NCI-H1092 treated with DMSO at 0.1 percent for 48 hours (cell line): ENCODE data around the gene UGCG.
"Not testable (repeated sequence)": the region's sequence is repeated elsewhere in the genome, so short reads cannot be mapped to it uniquely, and the experiment has no call there.

ENCODE experiments used
- DNase-seq: peaks from one replicate; lab custom pipeline; 2025; lab: John Stamatoyannopoulos, UW

UGCG gene

GRCh38 chr9:111919875-111920274 is 23.3 kb downstream of the UGCG start:
- no peak for DNase-seq

DNA sequence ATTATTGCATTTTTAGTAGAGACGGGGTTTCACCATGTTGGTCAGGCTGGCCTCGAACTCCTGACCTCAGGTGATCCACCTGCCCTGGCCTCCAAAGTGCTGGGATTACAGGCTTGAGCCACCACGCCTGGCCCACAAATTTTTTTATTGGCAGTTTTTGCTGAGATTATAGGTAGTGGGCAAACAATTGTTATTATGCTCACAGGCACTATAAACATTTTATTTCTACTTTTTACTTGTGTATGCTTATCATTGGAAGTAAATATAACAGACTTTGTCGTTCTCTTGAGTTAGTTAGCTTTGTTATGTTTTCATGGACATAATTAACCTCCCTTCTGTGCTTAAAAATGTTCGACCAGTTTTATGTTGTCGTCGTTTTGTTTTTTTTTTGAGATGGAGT is 23.9 kb downstream of the UGCG start:
- no peak for DNase-seq

DNA sequence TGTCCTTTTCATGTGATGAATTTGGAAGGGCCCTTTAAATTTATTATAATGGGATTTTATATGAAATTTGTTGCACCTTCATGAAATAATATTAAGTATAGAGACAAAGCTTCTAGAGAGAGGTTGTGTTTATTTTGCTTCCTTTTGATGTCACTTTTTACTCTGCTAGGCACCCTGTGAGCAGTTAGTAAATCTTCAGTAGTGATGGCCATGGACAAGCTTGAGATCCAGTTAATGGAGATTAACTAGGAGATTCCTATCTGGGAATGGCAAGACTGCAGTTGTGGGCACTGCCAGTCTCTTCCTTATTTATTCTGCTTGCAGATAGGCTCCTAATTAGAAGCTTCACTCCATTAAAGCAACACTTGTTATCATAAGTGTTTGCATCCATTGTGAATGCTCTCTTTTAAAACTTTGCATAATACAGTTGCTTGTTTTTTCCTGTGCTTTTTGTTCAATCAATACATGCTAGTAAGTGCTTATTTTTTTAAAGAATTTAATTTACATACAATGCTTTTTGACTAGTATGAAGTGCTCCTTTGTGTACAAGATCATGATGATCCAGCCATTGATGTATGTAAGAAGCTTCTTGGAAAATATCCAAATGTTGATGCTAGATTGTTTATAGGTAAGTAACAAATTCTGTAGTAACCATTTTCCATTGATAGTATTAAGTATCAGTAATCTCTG is 25.9 kb downstream of the UGCG start:
- DNase-seq = peak; percentile 21

DNA sequence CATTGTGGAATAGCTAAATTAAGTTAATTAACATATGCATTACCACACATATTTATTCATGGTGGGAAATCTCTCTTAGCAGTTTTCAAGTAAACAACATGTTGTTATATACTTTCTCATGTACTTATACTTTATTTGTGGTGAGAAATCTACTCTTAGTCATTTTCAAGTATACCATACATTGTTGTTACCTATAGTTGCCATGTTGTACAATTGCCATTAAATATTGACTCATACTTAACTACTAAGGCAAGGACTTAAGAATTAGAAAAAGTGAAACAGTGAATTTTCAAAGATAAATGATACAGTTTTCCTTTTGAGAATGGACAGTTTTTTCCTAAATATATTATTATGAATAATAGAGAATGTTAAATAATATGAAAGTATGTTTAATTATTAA is 27.7 kb downstream of the UGCG start:
- no peak for DNase-seq

DNA sequence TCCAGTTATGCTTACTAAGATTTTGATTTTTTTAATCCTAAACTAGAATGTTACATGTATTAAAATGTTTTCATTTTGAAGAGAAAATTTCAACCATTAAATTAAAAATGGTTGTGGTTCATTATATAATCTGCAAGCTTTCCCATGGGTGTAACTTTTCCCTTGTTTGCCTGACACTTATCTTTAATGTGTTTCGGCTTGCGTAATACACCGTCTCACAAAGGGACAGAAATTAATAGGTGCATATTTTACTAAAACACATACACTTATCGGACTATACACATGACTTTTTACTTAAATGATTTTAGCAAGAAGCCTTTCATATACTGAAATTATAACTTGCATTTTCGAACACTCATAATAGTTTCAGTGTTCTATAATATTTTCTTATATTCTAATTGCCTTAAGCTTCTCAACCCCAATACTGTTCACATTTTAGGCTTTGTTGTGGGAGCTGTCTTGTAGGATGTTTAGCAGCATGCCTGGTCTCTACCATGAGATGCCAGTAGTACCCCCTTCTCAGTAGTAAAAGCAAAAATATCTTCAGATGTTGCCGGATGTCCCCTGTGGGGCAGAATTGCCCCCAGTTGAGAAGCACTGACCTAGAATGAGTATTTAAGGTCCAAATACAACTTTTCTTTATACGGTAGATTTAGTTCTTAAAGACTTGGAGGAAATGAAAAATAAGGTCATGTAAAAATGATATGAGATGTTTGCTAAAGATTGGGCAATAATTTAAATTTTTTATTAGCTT is 28.6 kb downstream of the UGCG start:
- no peak for DNase-seq

DNA sequence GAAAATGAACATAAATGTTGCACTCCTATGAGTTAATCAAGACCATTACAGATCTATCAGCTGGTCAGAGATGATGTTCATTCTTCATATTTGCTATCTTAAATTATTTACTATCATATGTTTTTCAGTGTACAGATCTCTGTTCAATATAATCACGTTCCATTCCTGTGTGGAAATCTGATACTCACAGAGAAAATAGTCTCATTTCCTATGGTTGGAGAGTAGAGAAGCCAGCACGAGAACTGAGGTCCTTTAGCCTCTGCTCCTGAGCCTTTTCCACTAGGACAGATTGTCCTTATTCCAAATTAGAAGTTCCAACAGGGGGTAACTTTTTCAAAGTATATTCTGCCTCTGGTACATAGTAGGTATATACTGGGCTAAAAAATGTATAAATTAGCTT is 29.2 kb downstream of the UGCG start:
- DNase-seq = no peak

DNA sequence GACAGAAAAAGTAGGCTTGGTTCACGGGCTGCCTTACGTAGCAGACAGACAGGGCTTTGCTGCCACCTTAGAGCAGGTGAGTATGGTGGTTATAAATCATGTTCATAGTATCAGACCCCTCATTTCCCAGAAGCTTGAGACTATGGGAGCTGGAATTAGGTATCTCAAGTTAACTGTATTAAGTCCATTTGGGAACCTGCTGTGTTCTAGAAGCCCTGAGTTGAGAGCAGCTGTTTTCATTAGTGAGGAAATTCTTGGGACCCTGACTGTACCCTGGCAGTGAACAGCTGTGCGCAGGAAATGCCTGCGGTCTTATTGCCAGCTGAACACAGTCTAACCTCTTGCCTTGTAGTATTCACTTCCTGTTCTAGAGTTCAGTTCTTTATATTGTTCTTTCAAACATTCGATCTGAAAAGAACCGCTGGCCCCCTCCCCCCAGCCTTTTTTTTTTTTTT is 29.8 kb downstream of the UGCG start:
- no peak for DNase-seq

DNA sequence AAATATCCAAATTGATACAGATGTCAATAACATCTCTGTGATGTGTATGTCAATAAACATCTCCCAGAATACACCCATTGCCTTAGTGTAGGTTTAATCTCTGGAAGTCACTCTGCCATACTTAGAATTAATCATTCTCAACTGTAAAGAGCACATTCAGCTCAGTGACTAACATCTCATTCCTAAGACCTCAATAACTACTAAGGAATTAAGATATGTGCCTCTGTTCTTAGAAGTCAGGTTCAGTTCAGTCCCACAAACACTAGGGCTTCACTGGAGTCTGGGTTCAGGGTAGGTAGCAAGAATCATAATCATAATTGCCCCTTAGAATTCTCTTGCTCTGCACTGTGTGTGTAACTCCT is 31.7 kb downstream of the UGCG start:
- no peak for DNase-seq

DNA sequence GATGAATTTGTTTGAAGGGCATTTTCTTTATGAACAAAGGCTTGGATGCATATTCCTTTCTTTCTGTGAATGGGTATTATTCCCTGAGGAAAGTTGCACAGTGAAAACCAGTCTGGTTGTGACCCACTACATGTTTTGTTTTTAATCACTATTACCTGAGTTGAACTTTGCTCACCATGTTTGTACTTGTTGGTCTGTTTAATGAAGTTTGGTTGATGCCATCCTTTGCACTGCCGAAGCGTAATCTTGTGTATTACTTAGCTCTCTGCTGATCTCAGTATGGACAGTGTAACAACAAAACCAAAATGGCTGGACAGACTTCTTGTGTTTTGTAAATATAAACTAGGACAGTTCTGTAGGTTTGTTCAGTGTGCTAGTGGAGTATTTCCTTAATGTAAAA is 38.1 kb downstream of the UGCG start:
- no peak for DNase-seq

DNA sequence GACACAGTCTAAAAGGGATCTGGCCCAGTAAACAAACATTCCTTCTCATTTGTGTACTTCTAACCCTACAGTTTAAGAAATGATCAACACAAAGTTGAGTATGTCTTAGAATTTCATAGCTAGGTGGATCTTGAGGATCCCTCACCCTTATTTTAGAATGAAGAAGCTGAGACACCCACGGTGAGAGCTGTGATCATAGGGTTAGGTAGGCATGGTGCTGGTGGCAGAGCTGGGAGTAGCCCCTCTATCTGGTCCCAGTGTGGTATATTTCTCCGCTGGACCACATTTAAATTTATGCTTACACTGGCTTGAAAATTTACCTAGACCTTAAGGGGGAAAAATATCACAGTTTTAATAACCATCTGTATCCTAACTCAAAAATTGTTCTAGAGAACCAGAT is 39.8 kb downstream of the UGCG start:
- no peak for DNase-seq

DNA sequence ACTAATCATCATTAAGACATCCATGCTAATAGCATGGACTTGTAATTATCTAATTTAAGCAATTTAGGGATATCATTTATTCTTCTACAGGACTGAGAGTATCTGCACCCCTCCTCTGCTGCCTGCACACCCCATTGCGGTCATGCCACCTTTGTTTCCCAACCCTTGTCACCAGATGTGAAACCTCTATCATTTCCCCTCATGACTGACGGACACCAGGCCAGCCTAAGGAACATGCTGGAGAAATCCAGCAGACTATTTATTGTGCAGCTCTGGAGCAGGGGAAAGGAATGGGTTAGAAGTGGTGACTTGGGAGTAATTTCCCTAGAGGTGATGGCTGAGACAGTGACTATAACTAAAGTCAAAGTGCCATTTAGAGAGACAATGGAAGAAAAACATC is 40.7 kb downstream of the UGCG start:
- no peak for DNase-seq

- no peak for DNase-seq
Measured at GRCh38 chr9:111937781-111938426, 41.3 kb downstream of the UGCG start.

DNA sequence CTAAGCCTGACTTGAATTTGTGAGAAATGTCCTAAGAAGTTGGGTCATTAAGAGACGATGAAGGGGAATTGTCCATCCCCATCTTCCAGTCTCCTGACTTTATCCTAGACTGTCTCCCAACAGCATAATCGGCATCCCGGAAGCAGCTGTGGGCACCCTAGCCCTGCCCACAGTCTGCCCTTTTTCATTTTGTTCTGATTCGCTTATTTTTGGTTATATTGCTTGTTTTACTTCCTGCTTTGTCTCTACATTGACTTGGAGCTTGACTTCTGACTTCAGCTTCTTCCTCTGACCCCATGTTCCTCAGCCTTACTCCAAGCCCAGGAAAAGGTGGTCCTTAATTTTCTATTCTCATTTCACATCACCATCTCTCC is 41.8 kb downstream of the UGCG start:
- DNase-seq = no peak

- DNase-seq = no peak
Measured at GRCh38 chr9:111939322-111939721, 42.7 kb downstream of the UGCG start.

GRCh38 chr9:111940697-111941096 is 44.1 kb downstream of the UGCG start:
- DNase-seq = no peak

DNA sequence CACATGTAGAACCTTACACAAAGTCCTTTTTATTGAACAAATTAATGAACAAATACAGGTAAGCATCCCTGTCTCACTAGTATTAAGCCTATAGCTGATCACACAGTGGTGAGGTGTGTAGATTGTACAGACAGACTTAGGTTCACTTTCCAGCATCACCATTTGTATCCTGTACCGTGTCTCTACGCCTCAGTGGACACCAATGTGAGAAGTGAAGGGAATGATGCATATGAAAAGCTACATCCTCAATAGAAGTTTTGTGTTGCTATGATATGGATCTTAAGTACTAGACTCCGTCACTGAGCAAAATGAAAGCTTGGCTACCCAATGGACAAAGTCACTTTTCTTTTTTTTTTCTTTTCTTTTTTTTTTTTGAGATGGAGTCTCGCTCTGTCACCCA is 46.6 kb downstream of the UGCG start:
- DNase-seq = no peak

DNA sequence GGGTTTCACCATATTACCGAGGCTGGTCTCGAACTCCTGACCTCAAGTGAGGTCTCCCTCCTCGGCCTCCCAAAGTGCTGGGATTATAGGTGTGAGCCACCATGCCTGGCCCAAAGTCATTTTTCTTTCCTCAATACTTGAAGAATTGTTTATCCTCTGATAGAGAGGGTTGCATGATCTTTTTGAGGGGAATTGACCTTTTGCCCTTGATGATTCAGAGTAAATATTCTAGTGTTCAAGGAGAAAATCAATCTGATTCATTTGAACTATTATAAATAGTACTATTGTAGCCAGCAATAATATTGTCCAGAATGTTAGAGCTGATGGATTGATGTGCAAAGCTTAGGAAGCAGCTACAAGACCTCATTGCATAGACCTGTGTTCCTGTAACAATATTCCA is 47.1 kb downstream of the UGCG start:
- no peak for DNase-seq

DNA sequence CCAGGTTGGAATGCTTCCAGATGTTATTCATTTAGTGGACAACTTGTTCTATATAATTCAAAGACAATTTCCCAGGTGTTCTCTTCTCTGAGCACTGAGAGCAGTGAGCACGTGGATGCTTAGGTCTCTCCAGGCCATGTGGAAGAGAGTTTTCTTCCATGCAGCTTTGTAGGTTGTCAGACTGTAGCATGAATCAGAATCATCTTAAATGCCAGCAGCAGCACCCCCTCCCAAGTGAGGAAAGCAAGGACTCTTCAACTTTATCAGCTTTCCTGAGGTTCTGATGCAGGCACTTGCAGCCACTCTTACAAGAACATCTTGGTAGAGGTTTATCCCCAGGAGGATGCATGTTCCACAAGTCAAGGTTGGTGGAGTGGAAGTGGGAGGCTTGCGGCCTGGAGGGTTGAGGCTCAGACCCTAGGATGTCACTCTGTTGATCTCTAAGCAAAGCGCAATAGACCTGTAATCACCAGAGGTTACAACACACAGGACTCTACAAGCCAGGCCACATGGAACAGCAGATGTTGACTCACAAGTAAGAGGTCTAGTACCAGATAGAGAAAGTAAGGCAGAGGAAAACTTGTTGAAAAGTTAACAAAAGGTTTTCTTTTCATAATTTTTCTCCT is 47.7 kb downstream of the UGCG start:
- no peak for DNase-seq

DNA sequence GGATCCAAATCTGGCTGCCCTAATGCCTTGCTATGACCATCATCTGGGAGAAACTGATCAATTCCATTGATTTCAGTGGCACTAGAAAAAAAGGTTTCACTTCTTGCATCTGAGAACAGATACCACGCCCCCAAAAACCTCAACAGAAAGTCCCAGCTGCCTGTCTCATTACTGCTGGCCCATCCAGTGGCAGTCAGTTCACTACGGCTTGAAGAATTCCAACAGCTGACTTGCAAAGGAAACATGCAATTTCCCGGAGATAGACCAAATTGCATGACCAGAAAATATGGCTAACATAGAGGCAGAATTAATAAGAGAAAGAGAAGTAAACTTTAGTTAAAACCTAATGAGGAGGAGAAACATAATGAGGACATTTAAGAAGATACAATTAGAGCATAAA is 48.6 kb downstream of the UGCG start:
- no peak for DNase-seq

GRCh38 chr9:111948109-111948508 is 51.5 kb downstream of the UGCG start:
- not testable (repeated sequence) for DNase-seq

GRCh38 chr9:111948951-111949350 is 52.3 kb downstream of the UGCG start:
- no peak for DNase-seq

GRCh38 chr9:111949919-111950318 is 53.3 kb downstream of the UGCG start:
- no peak for DNase-seq

DNA sequence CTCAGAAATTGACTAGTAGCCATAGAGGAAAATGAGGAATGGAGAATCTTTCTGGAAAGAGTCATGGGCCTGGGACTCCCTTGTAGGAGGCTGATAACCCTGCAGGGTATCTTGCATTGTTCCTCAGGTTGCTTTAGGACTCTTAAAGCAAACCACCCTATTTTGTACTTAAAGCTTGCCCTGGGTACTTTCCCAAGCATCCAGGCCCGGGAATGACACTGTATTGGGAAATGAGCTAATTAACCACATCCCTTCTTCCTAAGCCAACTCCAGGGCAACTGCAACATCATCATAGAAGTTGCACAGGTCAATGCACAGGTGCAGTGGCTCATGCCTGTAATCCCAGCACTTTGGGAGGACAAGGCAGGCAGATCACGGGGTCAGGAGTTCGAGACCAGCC is 55.9 kb downstream of the UGCG start:
- DNase-seq = no peak
